ELR (cell line): Measurements from ENCODE around the gene MEGF11.

Experiments used
- DNase-seq: peaks from one replicate; pipeline ENCODE4 v3.0.0-alpha.2; 2015; ENCODE audit warnings: low read depth

The MEGF11 gene

DNA sequence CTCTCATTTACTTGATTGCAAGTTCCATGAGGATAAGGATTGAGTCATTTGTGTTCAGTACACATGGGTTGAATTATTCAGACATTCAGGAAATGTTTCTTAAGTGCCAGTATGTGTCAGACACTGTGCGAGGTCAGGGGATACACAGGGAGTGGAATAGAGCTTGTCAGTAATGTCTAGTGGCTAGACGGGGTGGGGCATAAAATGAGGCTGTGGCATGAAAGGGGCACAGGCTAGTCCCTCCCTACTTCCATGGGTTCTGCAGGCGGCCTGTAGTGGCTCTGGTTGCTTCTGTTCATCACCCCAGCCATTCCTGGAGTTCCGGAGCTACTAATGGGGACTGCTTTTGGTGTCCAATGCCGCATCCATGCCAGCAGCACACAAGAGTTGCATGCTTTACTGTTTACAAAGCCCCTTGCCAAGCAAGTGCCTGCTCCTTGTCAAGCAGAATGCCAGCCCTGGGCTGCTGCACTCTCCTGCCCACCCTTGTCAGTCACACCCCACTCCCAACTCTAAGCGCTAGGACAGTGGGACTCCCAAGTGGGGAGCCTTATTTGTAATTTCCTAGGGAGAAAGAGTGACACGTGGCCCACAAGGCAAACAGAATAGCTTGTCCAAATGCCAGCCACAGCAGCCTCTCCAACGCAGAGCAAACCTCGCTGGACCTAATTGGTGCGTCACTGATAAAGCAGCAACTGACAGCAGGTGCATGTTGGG, 313.5 kb downstream of the MEGF11 start:
- peak; percentile 82 for DNase-seq

DNA sequence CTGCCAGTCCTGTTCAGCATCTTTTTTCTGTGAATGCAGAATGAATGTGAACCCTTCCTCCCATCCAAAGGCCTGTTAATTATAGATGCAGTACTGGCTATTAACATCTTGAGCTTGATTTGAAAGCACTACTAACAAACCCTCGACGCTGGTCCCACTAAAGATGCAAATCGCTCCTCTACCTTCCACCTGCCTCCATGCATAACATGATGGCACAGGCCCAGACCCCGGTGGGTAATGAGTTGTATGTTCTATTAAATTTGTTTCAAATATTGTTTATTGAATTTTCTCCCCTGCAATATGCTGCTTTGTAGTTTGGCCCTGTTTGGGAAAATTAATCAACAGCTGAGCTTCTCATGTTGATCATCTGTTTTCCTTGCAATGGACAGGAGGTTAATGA, 314.9 kb downstream of the MEGF11 start:
- DNase-seq, result no peak

DNA sequence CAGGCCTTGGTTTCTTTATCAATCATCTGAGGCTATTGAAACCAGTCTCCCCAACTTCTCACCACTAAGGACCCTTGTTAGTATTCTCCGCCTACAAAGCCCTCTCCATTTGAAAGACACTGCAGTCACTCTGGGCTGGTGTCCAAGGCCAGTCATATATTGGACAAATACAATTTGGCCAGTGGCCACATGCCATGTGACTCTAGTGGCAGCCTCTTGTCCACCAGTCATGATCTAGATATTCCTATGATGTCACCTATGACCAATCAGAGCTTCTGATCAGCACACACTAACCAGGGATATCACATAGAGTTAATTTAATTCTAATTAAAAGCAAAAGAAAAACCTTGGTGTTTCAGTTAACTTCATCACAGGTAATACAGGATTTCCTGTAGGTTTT, 316.1 kb downstream of the MEGF11 start:
- peak; percentile 13 for DNase-seq

DNA sequence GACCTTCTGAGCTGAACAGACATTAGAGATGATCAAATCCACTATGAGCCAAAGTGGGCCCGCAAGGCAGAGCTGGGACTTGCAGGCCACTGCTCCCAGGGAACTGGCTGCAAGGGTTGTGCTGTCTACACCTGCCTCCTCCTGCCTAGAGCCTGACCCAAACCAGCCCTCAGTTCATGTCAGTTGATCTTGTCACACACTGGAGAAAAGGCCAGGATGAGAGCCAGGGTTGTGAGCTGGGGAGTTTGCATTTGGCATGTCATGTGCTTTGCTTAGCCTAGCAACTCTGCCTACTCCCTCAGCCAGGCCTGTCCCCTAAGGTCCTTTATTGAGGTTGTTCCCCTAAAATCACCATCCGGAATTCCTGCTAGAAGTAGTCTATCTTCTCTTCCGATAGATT, 316.5 kb downstream of the MEGF11 start:
- DNase-seq, result no peak

DNA sequence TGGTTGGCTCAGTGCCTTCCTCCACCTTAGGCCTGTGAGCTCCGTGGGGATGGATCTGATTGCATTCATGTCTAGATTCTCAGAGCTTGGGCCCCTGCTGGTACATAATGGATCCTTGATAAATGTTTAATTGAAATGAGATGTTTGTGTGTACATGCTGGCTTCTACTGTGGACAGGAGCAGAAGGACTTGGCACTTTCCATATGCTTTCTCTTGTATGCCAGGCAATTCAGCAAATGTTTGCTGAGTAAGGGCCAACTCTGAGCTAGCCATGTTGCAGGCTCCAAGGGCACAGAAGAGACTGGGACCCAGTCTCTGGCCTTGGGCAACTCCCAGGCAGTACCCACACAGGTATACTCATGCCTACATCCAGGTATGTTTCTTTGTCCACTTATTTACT, 317.3 kb downstream of the MEGF11 start:
- no peak for DNase-seq

DNA sequence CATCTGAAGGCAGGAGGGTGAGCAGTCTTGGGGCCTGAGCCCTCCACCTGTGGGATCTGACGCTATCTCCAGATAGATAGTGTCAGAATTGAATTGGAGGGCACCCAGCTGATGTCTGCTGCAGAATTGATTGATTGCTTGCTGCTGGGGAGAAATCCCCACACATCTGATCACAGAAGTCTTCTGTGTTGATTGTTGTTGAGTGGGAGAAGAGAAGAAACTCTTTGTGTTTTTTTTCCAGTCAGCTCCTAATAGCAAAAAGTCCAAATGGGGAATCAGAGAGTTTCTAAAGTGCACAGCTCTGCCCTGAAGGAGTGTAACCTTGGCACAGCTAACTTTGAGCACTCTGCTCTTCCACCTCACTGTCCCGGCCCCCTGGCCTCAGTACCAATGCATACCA, 318.2 kb downstream of the MEGF11 start:
- DNase-seq, result no peak

DNA sequence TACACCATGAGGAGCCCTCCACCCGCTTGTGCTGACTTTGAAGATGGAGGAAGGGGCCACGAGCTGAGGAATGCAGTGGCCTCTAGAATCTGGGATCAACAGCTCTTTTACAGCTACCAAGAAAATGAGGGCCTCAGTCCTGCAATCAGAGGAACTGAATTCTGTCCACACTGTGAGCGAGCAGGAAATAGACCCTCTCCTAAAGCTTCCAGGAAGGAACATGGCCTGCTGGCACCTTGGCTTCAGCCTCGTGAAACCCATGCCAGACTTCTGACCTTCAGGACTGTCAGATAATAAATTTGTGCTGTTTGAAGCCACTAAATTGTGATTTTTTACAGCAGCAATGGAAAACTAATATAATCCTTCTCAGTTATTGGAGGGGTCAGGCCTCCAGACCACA, 322.3 kb downstream of the MEGF11 start:
- DNase-seq, result no peak

DNA sequence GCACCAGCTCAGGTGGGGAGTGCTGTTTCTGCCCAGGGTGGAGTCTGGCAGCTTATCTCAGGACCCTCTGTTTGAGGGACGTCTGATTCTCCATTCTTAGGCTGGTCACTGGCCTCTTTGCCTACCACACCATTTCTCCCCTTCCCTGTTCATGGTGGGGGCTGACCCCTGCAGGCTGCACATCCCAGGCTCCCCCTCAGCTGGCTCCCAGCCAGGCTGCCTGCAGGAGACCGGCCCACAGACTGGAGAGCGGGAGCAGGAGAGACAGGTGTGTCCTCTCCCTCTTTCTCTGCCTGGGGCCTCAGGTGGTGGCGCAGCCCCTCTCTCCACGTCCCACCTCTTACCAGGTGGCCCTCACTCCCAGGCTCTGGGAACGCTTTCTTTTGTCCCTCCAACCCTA, 323.4 kb downstream of the MEGF11 start:
- no peak for DNase-seq

DNA sequence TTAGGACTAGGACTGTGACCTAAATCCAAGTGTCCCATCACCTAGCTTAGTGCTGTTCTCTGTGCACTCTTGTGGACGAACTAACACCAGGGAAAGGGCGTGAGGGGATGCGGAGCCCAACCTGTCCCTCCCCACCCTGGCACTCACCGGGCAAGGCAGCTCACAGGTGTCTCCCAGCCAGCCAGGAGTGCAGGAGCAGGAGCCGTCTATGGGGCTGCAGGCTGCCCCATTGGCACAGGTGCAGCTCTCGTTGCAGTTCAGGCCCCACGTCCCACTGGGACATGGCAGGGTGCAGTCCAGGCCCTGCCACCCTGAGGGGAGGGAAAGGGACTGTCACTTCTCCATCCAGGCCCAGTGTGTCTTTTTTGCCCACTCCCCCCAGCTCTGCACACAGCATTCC, 324.0 kb downstream of the MEGF11 start:
- no peak for DNase-seq

DNA sequence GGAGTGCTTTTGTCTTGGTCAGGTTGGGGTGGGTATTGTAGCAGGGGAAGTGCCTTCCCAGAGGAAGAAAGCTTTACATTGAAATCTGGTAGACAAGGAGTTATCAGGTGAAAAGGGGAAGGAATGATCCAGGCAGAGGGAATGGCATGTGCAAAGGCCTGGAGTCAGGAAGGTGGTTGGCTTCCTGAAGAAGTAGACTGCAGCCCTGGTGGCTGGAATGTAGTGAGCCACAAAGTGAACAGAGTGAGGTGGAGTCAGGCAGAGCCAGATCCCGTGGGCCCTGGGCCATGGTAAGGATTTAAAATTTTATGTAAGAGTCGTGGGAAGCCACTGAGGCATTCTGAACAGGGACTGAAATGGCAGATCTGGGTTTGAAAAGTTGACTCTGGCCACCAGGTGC, 326.0 kb downstream of the MEGF11 start:
- peak; percentile 24 for DNase-seq

DNA sequence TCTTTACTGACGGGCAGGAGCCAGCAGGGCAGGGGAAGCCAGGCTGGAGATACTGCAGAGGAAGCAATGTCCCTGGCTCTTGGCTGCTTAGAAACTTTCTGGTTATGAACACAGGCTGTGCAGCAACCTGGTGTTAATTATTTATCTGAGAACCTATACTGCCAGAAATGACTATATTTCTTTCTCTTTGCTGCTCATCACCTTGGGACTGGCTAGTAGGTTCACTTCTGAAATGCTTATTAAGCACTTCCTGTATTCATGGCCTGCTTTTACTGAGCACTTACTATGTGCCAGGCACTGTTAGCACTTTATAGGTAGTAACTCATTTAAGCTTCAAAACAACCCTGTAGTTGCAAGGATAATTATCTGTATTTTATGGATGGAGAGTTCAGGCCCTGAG, 326.7 kb downstream of the MEGF11 start:
- DNase-seq, result no peak

DNA sequence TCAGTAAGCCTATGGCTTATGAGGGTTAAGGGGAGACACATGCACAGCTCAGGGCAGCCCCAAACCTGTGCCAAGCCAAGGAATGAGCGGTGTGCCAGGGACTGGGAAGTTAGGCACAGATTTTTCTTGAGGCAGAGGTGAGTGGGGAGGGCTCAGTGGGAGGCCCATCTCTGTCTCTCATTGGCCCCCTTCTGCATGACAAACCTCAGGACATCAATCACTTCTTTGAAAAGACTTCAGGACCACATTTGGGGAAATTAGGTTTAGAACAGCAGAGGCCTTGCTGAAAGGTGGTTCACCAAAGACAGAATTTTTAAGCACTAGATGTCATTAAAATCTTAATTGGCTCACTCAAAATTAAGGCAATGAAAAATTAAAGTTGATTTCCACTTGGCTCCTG, 327.1 kb downstream of the MEGF11 start:
- no peak for DNase-seq

DNA sequence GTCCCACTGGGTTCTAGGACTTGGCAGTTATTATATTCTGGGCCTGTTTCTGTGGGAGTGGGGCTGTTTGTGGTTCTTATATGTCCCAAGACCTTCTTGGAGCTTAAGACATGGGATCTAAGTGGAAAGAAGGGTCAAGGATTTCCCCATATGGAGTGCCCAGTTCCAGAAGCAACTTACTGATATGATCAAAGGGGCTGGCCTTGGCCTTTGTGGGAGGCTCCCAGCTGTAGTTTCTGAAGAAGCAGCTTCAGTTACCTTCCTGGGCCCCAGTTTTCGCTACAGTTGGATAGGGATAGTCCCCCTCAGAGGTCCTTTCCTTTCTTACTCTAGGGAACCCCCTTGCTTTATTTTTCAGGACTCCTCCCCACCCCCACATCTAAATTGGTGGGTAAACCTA, 328.2 kb downstream of the MEGF11 start:
- no peak for DNase-seq

DNA sequence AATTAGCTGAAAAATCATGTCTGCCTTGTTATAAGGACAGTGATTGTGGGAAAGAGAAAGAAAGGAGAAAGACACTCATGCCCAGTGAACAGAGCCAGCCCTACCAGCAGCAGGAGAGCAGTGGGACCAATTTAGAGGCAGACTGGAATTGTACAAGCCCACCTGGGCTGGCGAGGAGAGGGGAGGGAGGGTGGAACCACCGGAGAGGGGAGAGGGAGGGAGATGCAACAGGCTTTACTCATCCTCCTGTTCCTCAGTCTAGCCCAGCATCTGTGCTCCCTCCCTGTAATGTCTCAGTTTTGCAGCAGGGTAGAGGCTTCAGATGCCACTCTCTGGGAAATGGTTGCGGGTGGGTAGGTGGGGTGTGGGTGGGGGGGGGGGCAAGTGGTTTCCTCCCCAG, 329.5 kb downstream of the MEGF11 start:
- DNase-seq, result no peak

DNA sequence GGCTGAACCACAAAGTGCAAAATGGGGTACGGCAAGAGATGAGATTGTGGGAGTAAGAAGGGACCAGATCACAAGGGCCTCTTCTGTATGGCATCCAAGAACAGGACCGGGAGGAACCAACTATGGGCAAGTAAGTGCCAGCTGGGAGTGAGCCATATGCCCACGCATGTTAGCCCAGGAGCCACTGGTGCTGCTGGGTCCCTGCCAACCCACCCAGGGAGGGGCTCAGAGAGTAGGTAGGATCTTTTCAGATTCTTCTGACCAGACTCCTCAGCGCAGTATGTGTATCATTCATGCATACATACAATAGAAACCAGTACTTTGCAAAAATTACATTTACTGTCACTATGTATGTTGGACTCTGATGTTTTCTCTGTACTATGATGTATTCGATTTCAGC, 330.3 kb downstream of the MEGF11 start:
- DNase-seq, result no peak

DNA sequence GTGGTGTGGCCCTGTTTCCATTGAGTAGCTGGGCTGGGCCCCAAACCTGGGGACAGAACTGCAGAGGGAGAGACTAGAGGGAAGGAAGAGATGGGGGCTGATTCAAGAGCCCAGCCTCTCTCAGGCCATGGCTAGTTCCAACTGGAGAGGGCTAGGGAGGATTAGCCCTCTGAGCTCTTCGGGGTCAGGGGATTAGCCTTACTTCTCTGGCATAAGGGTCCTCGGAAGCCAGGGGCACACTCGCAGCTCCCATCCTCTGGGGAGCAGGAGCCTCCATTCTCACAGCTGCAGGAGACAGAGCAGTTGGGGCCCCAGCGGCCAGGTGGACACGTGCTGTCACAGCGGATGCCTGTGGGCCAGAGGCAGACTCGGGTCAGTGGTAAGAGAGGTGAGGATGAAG, 330.9 kb downstream of the MEGF11 start:
- no peak for DNase-seq

DNA sequence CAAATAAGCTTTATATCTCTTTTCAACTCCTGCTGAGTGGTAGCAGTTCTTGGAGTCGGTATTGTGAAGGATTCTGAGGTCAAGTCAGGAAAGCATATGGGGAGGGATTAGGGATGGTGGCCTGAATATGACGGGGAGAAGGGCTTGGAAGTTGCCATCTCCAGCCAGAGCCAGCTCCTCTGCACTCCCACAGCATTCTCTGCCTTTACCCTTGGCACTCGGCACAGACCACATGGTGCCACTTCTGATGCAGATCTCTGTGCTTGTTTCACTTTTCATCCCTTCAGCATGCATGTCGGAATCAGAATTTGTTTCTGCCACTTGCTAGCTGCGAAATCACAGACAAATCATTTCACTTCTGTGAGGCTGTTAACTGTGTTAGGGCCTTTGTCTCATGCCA, 331.8 kb downstream of the MEGF11 start:
- DNase-seq, result no peak

DNA sequence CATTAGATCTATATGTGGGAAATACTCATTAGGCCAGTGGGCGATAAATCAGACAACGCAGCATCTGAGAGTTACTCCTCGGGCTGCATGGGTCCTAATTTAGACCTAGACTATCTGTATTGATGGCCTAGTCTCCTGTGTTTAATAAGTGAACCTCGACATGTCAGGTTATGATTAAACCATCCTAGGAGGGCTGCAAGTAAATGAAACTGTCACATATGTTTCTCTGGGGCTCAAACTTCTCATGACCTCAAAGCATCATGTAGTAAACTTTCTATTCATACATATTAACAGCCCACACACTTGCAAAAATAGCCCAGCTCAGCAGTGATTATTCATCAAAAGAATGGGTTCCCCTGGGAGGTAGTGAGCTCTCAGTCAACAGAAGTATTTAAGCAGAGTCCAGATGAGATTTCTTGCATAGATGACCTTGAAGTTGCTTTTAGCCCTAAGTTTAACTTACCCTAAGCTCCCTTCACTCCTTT, 332.7 kb downstream of the MEGF11 start:
- no peak for DNase-seq

DNA sequence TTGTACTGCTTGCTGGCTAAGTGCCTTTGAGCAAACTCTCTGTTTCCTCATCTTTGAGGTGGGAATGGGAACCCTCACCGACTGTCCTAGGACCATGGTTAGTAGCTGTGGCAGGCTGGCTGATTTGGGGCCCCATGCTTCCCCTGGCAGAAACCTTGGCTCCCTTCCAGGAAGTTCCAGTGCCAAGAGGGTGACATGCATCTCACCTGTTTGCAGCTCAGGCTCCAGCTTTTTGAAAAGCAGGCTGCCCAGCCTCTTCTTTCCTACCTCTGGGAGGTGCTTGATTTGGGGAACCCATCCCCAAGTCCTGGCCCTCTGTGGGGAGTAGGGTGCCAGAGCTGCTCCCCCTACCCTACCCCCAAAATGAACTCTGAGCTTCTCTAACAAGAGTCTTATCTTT, 333.4 kb downstream of the MEGF11 start:
- DNase-seq, result no peak

DNA sequence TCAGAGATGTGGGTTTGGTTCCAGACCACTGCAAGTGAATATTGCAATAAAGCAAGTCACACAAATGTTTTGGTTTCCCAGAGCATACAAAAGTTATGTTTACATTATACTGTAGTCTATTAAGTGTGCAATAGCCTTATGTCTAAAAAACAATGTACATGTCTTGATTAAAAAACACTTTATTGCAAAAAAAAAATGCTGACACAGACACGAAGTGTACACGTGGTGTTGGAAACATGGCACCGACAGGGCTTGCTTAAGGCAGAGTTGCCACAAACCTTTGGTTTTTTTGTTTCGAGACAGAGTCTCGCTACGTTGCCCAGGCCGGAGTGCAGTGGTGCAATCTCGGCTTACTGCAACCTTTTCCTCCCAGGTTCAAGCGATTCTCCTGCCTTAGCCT, 334.2 kb downstream of the MEGF11 start:
- DNase-seq, result no peak

DNA sequence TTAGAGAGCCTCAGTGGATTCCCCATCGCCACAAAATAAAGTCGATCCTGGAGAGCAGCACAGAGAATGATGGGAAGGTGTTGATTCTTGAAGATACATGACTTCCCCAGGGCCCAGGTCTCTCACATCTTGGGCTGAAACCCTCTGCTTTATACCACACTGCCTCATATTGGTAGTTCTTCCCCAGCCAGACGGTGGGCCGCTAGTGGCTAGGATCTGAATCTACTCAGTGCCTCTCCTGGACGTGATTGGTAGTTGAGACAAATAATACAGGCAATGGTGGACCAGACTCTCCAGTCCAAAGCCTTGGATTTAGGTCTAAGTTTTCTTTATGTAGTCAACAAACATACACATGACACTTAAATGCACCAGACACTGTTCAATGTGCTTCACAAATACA, 334.6 kb downstream of the MEGF11 start:
- DNase-seq, result no peak

DNA sequence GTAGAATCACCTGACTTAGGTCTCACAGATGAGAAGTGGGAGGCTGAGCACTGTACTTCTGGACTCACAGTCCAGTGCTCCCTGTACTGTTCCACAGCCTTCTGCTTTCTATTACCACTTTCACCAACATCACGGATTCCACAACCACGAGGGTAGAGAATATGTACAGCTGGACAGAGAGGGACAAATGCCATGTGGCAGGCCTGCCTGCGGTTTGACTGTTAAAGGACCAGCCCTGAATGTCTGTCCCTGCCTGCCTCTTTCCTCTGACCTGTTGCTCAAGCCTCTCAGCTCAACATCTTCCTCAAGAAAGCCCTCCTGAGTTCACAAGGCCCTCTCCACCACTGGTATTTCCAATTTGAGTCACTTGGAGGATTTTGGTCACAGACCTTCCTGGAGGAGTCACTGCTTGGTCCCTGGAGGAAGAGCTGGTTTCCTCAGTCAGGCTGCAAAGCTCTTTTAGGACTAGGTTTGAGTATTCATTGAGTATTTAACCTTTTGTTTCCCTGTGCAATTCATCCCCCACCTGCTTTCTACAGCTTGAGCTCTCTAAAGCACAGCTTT, 335.1 kb downstream of the MEGF11 start:
- DNase-seq, result no peak

DNA sequence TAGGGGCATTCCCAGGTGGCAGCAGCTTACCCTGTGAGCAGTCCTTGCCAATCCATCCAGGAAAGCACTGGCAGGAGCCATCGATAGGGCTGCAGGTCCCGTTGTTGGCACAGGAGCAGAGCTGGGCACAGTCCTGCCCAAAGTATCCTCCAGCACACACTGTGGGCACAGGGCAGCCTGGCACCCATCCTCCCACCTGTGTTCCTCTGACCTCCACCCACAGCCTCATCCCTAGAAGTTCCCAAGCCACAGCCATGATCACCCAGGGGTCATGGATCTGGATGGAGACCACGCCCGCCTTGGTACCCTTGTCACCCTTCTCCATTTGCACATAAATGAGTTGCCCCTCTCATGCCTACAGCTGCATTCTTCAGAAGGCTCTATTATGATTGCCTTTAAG, 335.6 kb downstream of the MEGF11 start:
- DNase-seq, result no peak

DNA sequence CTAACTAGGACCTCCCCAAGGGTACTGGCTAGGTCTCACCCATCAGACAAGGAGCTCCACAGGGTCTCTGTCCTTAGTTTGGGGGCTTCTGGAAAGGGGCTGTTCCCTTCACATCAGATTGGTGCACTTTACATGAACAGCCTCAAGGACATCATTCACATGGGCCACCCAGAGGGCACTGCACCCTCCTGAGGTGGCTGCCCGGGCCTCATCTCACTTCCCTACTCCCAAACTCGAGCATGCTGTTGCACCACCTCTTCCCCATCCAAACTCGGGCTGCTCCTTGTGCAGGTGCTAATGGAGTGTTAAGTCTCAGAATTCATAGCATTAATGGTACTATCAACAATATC, 336.2 kb downstream of the MEGF11 start:
- no peak for DNase-seq
